ENCODE measurements around the gene GADD45B. TPM values are rescaled to one million over a fixed set of nuclear protein-coding genes. Genes with fewer than 3 reads are reported as not detected.
"Not testable (repeated sequence)": the region's sequence is repeated elsewhere in the genome, so short reads cannot be mapped to it uniquely, and the experiment has no call there.

Gene GADD45B
- total RNA-seq, 2 donors from 2014 or later, result 64.0 to 189 TPM

DNA sequence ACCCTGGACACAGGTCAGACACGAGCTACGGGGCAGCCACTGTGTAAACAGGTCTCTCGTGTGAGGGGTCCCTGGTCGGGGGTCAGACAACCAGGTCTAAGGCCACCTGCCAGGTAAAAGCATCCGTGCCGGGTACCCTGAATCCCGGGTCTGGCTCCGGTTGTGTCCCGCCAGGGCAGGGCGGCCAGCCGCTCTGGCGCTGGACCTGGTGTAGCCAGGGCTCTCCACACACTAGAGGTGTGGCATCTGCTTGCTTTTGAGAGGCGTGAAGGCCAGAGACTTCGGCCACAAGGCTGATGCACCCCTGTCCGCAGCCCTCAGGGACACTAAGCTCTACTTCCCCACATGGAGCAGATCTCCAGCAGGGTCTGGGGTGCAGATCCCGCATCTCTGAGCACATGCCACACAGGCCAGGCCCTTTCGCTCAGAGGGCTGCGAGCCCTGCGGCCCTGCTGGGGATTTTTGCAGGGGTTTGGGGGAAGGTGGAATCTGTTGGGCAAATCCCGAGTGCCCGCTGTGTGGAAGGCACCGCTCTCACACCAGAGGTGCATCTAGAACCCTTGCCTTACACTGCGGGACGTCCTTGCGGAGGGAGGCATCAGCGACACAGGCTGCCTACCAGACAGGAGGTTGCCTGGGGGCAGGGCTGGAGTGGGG, 34.7 kb upstream of the GADD45B start:
- no peak for ATAC-seq

DNA sequence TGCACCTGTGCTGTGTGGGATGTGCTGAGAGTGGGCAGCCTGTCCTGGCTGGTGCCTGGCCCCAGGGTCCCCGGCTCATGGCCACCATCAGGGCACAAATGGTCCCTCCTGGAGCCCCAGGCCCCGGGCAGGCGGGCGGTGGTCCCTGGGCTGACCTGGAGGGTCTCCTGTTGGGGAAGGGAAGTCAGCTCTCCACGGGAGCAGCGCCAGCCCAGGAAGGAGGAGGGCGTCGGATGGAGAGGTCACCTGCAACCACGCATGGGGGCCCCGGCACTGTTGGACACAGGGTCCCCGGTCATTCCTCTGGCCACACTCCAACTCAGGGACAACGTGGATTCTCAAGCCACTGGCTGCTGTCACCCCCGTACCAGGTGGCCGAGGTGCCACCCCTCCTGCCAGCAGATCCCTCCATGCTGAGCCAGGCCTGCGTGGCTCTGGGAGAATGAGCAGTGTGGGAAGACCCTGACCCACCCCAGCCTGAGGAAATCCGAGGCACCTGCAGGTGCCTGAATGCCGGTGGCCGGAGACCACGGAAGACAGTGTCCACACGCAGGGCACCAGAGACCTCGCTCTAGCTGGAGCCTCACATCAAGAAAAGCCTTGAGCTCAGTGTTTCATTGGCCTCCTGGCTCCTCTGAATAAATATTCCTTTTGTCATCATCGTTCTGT, 32.7 kb upstream of the GADD45B start:
- intact Hi-C loops (cut with DNase I), result no loop called here
- ATAC-seq (no peak), DNase-seq (no peak)

More for the DNA sequence above, 34.7 kb upstream of the GADD45B start:
- DNase-seq, result no peak
- intact Hi-C loops (cut with DNase I), result no loop called here

- intact Hi-C loops (cut with DNase I), result no loop called here
- DNase-seq (no peak), ATAC-seq (no peak)
Measured at GRCh38 chr19:2443785-2444182, 32.1 kb upstream of the GADD45B start.

GRCh38 chr19:2444251-2445002, 31.5 kb upstream of the GADD45B start:
- ATAC-seq (no peak), DNase-seq (no peak)
- intact Hi-C loops (cut with DNase I), result no loop called here

DNA sequence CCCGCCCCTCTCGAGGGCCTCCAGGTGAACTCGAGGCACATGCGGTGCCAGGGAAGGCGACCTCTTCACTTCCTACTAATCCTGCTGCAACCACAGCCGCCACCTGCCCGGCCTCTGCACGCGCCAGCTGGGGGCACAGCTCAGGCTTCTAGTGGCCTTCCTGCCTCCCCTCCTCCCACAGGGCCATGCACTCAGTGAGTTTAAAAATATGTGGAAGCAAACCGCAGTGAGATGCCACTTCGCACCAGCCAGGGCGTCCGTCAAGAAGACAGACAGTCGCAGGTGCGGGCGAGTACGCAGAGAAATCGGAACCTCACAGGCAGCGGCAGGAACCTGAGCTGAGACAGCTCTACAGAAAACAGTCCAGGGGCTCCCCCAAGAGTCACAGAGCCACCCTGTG, 29.5 kb upstream of the GADD45B start:
- ATAC-seq, result no peak
- no peak for DNase-seq

DNA sequence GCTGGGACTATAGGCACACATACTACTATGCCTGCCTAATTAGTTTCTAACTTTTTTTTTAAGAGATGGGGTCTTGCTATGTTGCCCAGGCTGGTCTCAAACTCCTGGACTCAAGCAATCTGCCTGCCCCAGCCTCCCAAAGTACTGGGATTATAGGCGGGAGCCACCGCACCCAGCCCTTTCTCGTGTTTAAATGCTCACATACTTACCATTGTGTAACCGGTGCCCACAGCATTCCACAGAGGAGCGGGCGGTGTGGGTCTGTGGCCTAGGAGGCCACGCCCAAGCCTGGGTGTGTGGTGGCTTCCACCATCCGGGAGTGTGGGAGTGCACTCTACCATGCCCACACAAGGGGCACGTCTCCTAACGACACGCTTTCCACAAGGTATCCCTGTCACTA, 26.9 kb upstream of the GADD45B start:
- DNase-seq (no peak), ATAC-seq (no peak)
- intact Hi-C loops (cut with DNase I), result no loop called here

More for the DNA sequence above, 29.5 kb upstream of the GADD45B start:
- intact Hi-C loops (cut with DNase I), result no loop called here

DNA sequence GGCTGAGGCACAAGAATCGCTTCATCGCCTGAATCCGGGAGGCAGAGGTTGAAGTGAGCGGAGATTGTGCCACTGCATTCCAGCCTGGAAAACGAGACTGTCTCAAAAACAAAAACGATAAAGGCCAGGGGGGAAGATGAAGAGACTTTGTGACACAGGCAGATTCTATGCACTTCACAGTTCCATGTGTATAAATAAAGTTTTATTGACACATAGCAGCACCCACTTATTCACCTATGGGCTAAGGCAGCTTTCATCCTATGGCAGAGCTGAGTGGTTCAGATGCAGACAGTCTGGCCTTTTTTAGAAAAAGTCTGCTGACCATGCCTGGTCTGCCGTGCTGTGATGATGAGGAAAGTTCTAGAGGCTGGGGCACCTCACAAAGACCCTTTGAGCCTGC, 24.8 kb upstream of the GADD45B start:
- ATAC-seq (no peak), DNase-seq (no peak)
- intact Hi-C loops (cut with DNase I), result no loop called here

DNA sequence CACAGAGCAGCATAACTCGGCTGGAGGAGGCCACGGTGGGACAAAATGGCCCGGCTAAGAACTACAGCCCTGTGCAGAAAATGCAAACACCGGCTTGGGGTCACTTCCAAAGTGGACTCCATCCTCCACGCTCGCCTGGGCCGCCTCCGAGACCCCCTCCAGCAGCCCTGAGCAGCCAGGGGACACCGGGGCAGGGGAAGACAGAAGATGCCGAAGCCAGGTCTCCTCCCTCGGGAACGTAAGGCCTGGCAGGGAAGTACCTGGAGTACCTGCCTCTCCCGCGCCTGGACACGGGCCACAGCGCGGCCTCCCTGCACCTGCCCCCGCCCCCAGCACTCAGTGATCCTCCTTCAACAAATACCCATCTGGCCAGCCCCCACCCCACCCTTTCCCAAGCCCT, 24.2 kb upstream of the GADD45B start:
- intact Hi-C loops (cut with DNase I), result no loop called here
- no peak for ATAC-seq

GRCh38 chr19:2453431-2454025, 22.4 kb upstream of the GADD45B start:
- no peak for ATAC-seq
- DNase-seq, result no peak
- intact Hi-C loops (cut with DNase I), result no loop called here

More for the DNA sequence above, 24.2 kb upstream of the GADD45B start:
- DNase-seq, result no peak

GRCh38 chr19:2454199-2454961, 21.5 kb upstream of the GADD45B start:
- peak; percentile 12 for DNase-seq

DNA sequence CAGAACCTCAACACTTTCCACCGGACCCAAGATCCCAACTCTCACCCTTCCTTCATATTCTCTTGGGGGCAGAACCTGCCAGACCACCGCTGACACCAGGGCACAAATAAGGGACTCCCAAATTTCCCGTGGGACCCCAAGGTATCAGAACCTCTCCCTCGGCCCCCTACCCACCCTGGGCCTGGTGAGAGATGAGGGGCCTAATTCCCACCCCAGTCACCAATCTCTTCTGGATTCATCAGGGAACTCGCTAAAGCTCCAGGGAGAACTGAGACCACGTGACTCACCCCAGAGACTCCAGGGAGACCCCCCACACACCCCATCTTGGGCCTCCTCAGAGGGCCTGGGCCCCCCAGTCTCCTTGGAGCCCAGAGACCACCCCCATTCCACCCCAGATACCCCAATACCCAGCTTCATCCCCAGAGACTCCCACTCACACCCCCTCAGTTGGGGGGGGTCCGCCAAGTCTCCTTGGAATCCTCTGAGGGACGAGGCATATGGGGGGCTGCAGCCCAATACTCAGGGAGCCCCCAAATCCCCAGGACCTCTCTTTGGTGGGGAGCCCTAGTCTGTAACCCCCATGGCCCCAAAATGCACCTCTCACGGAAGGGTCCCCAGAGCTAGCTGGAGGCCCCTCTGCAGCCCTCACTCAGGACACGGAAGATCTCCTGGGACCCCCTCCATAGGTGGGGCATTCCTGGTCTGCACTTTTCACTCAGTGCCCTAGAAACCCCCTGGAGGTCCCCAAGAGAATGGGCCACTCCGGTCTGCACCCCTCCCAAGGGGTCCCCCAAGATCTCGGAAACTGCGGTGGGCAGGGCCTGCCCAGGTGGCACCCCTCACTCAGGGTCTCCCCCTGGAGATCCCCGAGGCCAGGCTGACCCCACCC, 20.7 kb upstream of the GADD45B start:
- DNase-seq, result peak; percentile 15
- peak in 1 of 2 donors; percentile 4 for ATAC-seq
- intact Hi-C loops (cut with DNase I), result no loop called here

More at GRCh38 chr19:2454199-2454961, 21.5 kb upstream of the GADD45B start:
- no peak for ATAC-seq
- intact Hi-C loops (cut with DNase I), result no loop called here

DNA sequence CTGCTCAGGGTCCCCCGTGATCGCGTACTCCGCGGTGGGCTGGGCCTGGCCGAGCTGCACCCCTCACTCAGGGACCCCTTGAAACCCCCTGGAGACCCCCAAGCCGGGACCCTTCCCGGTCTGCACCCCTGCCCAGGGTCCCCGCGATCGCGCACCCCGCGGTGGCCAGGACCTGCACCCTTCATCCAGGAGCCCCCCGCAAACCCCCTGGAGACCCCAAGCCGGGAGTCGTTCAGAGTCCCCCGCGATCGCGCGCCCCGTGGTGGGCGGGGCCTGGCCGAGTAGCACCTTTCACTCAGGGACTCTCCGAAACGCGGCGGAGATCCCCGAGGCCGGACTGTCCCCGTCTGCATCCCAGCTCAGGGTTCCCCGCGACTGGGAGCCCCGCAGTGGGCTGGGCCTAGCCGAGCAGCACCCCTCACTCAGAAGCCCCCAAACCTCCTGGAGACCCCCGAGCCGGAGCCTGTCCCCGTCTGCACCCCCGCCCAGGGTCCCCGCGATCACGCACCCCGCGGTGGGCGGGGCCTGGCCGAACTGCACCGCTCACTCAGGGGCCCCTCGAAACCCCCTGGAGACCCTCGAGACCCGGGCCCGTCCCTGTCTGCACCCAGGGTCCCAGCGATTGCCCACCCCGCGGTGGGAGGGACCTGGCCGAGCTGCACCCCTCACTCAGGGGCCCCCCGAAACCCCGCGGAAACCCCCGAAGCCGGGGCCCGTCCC, 19.9 kb upstream of the GADD45B start:
- DNase-seq (peak; percentile 51), ATAC-seq (peak; percentile 22 to 35)

DNA sequence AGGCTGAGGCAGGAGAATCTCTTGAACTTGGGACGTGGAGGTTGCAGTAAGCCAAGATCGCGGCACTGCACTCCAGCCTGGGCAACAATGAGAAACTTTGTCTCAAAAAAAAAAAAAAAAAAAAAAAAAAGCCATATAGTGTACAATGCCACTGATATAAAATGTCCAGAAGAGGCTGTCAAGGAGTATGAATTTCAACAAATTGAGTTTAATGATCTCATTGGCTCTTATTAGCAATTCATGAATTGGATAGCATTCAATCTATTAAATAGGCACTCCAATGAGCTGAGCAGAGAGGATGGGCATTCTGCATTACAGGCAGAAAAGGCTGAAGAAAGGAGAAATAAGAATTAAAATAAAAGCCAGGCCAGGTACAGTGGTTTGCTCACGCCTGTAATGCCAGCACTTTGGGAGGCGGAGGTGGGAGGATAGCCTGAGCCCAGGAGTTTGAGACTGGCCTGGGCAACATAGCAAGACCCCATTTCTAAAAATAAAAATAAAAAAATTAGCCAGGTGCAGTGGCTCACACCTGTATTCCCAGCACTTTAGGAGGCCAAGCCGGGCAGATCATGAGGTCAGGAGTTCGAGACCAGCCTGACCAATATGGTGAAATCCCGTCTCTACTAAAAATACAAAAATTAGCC, 18.4 kb upstream of the GADD45B start:
- ATAC-seq (no peak), DNase-seq (no peak)
- intact Hi-C loops (cut with DNase I), result no loop called here

More for the DNA sequence above, 19.9 kb upstream of the GADD45B start:
- intact Hi-C loops (cut with DNase I), result no loop called here

DNA sequence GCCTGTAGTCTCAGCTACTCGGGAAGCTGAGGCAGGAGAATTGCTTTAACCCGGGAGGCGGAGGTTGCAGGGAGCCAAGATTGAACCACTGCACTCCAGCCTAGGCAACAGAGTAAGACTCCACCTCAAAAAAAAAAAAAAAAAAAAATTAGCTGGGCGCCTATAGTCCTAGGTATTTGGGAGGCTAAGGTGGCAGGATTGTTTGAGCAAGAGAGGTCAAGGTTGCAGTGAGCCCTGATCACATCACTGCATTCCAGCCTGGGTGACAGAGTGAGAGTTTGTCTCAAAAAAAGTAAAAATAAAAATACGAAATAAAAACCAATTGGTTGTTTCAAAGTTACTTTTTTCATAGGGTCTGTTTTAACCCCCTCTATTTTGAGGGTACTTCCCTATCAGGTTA, 17.9 kb upstream of the GADD45B start:
- DNase-seq, result no peak
- intact Hi-C loops (cut with DNase I), result no loop called here
- ATAC-seq, result no peak

GRCh38 chr19:2458776-2459175, 17.2 kb upstream of the GADD45B start:
- intact Hi-C loops (cut with DNase I); ATAC-seq; DNase-seq: not testable (repeated sequence)

GRCh38 chr19:2460245-2460644, 15.7 kb upstream of the GADD45B start:
- no peak for DNase-seq
- ATAC-seq, result no peak
- intact Hi-C loops (cut with DNase I), result no loop called here
